ENCODE results near the gene TRPT1. TPM values are rescaled to one million over a fixed set of nuclear protein-coding genes. Genes with fewer than 3 reads are reported as not detected.
A peak's percentile ranks its signal among the peaks of the same experiment; 100 is the strongest.

The TRPT1 gene
- polyA plus RNA-seq, 1 donor = 69.1 TPM

DNA sequence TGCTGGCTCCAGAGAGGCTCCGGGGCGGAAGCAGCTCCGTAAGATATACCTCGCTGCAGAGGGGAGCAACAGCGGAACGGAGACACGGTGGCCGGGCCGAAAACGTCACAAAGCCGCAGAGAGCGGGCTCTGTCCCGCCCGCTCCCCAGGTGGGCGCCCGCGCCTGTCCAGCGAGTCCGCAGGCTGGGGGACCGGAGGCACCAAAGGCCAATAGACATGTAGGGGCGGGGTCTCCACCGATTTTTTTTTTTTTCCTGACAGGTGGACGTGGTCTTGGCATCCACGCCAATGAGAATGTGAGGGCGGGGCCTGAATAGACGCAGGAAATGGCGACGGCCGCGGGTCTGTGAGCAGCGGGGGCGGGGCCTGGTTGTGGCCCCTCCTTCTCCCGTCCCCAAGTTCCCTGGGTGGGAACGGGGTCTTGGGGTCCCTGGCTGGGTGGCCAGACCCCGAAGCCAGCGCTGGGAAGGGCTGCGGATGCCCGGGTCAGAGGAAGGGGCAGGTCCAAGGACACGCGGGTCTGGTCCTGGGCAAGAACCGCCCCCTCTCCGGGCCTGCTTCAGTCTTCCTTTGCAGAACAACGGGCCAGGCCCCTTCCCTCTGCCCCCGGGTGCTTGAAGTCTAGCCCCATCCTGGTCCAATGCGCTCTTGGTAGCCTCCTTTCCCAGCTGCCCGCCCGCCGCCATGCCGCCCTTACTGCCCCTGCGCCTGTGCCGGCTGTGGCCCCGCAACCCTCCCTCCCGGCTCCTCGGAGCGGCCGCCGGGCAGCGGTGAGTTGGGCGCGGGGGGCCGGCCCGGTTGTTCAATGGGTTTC, 4.4 kb upstream of the TRPT1 start, which contains the start of gene DNAJC4:
Gene DNAJC4, plus strand, starts transcription at position 378 of the 814 bp plus-strand sequence. Its CDS starts 307 bp downstream, at position 685.
- peak; percentile 67 for DNase-seq (ENCODE audit: low read depth)

DNA sequence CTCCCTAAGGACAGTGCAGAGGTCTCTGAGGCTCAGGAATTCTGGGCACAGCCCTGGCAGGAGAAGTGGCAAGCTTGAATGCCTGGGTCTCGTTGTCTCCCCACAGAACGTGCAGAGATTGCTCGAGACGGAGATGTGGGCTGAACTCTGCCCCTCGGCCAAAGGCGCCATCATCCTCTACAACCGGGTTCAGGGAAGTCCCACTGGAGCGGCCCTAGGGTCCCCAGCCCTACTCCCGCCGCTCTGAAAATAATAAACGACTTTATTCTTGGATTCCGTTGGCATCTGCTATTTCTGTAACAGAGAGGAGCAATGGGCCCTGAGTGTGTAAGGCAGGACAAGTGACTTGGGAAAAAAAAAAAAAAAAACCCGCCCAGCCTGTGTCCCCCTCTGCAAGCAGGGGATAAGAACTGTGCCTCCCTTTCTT, 3.8 kb upstream of the TRPT1 start:
- no peak for DNase-seq (ENCODE audit: low read depth)

DNA sequence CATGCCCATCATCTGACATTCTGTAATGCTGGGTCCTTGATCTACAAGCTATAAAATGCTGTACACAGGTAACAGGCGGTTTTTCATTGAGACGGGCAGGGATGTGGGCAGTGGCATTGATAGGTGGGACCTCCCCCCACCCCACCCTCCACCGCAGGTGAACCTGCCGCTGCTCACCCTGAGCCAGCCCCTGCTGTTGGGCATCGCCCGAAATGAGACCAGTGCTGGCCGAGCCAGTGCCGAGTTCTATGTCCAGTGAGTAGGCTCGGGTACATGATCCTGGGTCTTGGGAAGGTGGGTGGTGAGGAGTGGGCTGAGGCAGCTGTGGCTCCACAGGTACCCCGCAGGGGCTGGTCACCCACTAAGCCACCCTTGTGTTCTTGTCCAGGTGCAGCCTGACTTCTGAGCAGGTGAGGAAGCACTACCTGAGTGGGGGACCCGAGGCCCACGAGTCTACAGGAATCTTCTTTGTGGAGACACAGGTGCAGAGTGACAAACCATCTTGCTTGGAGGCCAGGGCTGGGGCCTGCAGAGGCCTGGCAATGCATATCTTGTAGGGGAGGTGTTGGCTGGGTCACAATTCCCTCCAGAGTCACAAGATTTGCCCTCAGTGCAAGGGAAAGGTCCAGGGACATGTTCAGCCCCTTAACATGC, 3.2 kb upstream of the TRPT1 start:
- DNase-seq (ENCODE audit: low read depth) = no peak

DNA sequence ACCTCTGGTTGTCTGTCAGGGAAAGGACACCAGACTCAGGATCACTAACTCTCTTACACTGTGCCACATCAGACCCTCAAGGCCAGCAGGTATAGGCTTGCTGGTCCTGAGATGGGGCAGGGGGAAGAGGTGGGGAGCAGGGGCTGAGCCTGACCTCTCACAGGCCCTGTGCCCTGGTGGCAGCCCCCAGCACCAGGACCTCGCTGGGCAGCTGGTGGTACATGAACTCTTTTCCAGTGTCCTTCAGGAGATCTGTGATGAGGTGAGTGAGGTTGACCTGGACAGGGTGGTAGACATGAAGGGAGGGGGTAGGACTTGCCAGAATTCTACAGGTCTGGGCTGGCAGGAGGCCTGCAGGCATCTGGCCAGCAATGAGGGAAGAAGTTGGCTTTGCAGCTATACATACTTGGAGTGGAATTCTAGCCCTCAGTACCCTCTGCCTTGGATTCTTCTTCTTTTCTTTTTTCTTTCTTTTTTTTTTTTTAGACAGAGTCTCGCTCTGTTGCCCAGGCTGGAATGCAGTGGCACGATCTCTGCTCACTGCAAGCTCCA, 1.5 kb upstream of the TRPT1 start:
- DNase-seq (ENCODE audit: low read depth) = no peak

DNA sequence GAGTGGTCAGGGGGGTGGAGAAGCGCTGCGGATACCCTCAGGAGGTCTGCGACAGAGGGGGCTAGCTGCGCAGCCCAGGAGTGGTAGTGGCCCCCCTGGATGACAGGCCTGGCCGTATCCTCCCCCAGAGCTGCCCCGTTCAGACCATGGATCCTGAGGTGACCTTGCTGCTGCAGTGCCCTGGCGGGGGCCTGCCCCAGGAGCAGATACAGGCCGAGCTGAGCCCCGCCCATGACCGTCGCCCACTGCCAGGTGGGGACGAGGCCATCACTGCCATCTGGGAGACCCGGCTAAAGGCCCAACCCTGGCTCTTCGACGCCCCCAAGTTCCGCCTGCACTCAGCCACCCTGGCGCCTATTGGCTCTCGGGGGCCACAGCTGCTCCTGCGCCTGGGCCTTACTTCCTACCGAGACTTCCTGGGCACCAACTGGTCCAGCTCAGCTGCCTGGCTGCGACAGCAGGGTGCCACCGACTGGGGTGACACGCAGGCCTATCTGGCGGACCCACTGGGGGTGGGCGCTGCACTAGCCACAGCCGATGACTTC, 593 bp upstream of the TRPT1 start:
- no peak for DNase-seq (ENCODE audit: low read depth)

DNA sequence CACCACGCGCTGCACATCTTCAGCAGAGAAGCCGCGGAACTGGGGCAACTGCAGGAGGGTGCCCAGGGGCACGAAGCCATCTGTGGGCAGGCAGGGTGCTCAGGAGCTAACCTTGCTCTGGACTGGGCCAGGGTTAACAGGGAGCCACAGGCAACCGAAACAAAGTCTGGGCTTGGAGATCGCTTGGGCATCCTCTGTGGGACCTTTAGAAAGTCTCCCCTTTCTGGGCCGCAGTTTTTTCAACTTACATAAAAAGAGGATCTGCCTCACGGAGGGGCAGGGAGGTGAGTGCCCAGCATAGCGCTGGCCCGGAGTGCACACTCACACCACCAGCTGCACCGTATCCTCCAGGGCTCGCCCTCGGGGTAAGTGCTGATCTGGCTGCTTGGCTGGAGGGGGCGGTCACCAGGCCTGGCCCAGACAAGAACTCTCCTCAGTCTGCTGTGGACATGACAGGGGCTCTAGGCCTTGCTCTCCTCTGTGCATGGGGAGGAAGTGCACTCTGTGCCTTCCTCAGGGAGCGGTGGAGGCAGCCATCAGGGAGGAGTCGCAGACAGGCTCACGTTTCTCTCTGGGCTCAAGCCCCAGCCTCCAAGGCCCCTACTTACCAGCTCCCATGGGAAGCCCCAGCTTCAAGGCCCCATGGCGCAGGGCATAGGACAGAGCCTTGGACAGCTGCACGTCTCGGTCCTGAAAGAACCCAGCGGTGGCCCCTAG, 937 bp downstream of the TRPT1 start:
- no peak for DNase-seq (ENCODE audit: low read depth)

DNA sequence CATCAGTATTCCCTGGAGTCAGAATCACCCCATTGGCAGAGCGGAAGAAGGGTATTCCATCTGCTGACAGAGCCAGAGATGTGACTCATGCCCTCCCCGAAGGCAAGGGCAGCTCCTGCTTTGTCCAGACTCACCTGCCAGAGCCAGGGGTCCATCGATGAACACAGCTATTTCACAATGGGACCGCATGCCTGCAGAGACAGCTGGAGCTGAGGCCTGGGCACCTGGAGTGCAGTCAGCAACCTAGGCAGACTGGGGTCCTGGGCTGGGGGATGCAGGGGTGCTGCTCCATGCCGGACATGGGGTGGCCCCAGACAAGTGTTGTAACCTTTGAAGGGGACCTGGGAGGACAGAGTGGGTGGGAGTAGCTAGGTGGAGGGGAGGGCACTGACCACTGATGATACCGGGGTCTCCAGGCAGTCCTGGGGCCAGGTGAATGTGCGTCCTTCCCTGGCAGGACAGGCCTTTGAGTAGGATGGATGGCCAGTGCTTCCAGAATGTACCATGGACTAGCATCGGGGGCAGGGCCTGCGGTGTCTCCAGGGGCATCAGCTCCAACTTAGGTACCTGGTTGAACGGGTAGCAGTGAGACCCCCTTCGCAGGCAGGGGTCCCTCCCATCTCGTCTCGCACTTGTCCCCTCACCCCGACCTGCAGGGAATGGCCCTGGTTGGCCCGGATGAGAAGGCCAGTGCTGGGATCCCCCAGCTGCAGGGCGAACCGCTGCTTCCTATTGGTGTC, 1.7 kb downstream of the TRPT1 start:
- DNase-seq (ENCODE audit: low read depth) = no peak

DNA sequence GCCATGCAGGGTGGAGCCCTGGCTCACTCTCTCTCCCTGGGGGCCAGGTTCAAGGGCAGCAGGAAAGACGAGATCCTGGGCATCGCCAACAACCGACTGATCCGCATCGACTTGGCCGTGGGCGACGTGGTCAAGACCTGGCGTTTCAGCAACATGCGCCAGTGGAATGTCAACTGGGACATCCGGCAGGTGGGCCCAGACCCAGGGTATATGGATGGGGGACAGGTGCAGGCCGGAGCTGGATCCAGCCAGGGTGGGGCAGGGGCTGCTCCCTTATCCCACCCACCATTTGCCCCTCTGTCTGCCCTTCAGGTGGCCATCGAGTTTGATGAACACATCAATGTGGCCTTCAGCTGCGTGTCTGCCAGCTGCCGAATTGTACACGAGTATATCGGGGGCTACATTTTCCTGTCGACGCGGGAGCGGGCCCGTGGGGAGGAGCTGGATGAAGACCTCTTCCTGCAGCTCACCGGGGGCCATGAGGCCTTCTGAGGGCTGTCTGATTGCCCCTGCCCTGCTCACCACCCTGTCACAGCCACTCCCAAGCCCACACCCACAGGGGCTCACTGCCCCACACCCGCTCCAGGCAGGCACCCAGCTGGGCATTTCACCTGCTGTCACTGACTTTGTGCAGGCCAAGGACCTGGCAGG, 2.9 kb downstream of the TRPT1 start:
- no peak for DNase-seq (ENCODE audit: low read depth)

DNA sequence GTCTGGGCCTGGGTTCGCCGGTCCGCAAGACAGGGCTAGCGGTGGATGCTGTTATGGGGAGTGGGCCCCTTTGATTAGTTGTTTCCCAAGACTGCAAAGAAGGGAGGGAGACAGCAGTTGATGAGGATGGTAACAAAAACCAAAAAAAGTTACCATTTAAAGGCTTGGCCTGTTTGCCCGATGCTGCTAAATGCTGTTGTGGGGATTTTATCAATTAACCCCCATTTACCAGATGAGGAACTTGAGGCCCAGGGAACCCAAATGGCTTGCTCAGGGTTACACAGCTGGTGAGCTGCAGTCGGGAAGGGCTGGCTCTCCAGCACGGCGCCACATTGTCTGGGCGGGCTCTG, 3.4 kb downstream of the TRPT1 start:
- no peak for DNase-seq (ENCODE audit: low read depth)

DNA sequence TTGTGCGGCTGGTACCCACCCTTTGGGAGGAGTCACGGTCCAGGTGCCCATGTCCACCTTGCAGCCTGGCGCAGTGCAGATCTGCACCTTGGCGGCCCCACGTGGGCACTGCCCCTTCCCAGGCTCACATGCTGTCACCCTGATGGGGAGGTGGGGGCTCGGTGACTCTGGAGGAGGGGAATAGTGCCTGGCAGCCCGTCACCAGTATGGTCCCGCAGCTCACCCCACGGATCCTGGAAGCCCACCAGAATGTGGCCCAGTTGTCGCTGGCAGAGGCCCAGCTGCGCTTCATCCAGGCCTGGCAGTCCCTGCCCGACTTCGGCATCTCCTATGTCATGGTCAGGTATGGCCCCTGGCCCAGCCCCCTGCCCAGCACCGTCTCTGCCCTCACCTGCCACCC, 5.2 kb downstream of the TRPT1 start:
- DNase-seq (ENCODE audit: low read depth) = no peak

DNA sequence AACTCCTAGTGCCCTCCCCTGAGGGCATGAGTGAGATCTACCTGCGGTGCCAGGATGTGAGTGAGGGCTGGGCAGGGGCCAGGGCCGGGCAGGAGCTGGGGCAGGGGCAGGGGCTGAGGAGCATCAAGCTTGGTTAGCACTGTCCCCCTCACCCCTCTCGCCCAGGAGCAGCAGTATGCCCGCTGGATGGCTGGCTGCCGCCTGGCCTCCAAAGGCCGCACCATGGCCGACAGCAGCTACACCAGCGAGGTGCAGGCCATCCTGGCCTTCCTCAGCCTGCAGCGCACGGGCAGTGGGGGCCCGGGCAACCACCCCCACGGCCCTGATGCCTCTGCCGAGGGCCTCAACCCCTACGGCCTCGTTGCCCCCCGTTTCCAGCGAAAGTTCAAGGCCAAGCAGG, 5.7 kb downstream of the TRPT1 start:
- DNase-seq (ENCODE audit: low read depth) = no peak

DNA sequence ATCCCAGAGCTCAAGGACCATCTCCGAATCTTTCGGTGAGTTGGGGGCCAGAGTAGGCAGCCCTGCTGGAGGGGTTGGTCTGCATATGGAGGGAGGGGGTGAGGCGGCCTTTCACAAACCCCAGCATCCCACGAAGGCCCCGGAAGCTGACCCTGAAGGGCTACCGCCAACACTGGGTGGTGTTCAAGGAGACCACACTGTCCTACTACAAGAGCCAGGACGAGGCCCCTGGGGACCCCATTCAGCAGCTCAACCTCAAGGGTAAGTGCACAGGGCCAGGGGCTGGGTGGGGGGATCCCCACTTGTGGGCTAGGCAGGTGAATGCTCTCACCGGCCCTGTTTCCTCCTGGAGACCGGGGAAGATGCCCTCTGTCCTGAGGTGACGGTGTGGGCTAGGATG, 6.2 kb downstream of the TRPT1 start:
- no peak for DNase-seq (ENCODE audit: low read depth)

DNA sequence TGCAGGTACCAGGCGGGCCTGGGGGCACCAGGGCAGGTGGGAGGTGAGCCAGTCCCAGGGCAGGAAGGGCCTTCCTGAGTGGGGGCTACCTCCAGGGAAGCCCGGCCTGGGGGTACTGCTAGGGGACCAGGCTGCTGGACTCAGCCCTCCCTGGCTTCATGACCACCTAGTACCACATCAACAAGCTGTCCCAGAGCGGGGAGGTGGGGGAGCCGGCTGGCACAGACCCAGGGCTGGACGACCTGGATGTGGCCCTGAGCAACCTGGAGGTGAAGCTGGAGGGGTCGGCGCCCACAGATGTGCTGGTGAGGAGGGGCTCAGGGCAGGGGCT, 6.7 kb downstream of the TRPT1 start:
- no peak for DNase-seq (ENCODE audit: low read depth)

DNA sequence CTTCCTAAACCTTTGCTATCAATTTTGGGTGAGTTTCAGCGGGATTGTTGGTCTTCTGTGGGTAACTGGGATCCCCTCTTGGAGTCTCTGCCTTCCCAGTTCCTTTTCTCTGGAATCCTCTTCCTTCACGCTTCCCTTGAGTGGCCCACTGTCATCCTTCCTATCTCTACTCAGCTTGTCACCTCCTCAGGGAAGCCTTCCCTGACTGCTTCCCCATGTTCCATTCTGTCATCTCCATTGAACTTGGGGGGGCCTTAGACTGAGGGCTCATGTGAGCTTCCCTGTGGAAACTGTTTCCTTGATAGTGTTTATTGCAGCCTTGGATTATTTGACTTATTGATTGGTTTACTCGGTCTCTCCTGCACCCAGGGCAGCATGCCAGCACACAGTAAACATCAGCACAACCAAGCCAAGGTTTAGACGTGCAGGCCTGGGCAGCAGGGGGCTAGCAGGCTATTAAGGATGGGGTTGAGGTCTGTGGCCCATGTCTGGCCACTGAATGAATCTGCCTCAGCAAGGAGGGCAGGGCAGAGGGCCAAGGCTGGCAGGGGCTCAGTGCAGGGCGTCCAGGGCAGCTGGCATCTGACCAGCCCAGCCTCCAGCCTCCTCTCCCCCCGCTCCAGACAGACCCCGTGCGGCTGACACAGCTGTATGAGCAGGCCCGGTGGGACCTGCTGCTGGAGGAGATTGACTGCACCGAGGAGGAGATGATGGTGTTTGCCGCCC, 7.2 kb downstream of the TRPT1 start:
- no peak for DNase-seq (ENCODE audit: low read depth)

DNA sequence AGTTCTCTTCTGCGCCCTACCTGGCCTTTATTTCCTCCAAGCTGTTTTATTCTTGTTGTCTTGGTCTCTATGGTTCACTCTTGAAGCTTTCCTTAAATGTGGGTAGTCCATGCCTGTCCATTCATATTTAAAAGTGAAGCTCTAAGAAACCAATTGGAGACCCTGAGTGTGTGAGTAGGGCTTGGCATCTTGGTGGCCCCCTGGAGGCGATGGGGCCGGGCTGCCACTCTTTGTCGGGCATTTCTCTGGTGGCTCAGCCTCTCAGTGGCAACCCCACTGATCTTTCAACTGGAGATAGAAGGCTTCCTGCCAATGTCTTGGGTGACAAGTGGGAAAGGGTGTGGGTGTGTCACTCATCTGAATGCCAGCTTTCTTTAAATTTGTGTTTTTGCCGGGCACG, 9.1 kb downstream of the TRPT1 start:
- DNase-seq (ENCODE audit: low read depth) = no peak

DNA sequence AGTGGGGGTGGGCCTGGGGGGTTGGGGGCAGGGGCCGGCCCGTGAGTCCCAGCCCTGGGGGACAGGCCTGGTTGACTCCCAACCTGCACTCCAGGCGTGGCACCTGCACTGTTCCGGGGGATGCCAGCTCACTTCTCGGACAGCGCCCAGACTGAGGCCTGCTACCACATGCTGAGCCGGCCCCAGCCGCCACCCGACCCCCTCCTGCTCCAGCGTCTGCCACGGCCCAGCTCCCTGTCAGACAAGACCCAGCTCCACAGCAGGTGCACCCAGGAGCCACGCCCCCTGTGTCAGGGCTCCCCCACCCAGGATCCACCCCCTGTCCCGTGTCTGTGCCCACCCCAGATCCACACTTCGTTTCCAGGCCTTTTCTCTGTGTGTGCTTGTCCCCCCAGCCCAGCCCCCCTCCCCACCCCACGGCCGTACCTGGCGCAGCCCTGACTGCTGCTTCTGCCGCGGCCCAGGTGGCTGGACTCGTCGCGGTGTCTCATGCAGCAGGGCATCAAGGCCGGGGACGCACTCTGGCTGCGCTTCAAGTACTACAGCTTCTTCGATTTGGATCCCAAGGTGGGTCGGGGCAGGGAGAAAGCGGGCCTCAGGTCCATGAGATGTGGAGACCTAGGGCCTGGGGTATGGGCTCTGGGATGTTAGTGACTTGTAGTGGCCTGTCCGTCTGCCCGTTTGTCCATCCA, 14.7 kb downstream of the TRPT1 start:
- DNase-seq (ENCODE audit: low read depth) = no peak

DNA sequence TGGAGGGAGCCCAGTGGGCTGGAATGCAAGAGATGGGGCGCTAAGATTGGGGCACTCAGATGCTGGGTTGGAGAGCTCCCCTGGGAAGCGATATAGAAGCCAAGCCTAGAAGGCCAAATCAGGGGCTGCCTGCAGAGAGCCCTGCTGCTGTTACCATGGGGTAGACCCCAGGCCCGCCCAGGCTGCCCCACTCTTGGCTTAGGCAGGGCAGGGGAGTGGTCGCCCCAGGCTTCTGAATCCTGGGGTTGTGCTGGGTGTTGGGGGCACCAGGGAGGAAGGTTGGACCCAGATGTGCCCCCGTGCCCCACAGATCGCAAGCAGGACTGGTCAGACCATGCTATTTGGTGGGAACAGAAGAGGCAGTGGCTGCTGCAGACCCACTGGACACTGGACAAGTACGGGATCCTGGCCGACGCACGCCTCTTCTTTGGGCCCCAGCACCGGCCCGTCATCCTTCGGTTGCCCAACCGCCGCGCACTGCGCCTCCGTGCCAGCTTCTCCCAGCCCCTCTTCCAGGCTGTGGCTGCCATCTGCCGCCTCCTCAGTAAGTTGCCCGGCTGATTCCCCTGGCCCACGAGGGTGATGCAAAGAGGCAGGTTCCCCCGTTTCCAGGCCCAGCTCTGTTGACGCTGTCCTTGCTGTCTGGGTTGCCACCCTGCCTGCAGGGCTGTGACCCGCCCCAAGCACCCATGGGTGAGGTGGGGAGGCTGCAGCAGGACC, 15.5 kb downstream of the TRPT1 start:
- no peak for DNase-seq (ENCODE audit: low read depth)

DNA sequence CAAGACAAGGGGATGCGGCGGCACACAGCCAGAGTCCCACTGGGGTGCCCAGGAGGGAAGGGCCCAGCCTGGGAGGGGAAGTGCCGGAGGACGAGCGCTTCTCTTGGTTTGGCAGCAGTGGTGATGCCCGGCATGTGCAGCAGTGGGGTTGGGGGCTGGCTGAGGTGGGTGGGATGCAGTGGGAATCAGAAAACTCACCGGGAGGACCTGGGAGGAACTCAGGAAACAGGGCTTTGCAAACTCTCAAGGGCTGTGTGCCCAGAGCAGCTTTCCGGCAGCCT, 16.5 kb downstream of the TRPT1 start:
- no peak for DNase-seq (ENCODE audit: low read depth)

DNA sequence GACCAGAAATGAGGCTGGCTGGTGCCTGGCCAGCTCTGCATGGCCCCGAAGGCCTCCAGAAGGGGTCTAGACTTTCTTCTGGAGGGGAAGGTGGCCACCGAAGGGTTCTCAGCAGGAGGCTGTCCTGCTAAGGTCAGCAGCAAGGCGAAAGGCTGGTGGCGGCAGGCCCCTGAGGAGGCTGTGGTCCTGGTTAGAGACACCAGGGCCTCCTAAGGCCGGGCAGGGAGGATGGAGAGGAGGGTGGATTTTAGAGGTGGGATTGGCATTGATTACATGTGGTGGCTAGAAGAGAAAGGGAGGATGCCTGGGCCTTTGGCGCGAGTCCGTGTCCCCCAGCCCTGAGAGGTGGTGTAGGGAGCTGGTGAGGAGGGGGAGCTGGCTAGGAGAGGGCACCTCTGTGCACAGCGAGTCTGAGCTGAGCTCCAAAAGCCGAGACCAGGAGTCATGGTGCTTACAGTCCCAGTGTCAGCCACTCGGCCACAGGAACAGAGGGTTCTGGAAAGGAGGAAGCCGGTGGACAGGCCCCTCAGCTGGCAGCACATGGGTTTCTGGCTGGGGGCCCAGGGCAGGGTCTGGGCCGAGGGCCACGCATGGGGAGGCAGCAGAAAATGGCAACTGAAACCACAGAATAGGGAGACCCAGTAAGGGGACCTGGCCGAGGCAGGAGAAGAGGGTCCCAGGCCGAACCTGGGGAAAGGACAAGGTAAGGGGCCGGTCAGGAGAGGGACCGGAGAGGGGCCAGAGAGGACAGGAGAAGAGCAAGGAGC, 17.0 kb downstream of the TRPT1 start:
- no peak for DNase-seq (ENCODE audit: low read depth)

Data from forelimb muscle (tissue), 1 donor.